Globus pallidus (tissue), 1 donor: ENCODE data around the gene NIPAL4.

Experiments
- DNase-seq: peaks from one replicate; pipeline ENCODE4 v3.0.0-alpha.2; 2015; ENCODE audit warnings: low spot score

The NIPAL4 gene

GRCh38 chr5:157516006-157516405 lies 56.0 kb downstream of the NIPAL4 start:
- no peak for DNase-seq

- no peak for DNase-seq
These were observed 56.8 kb downstream of the NIPAL4 start for GRCh38 chr5:157516626-157517325.

- no peak for DNase-seq
These were observed 59.0 kb downstream of the NIPAL4 start for GRCh38 chr5:157518963-157519362.

- DNase-seq: no peak
These were observed 59.7 kb downstream of the NIPAL4 start for GRCh38 chr5:157519579-157520253.

- DNase-seq: no peak
These were observed 61.1 kb downstream of the NIPAL4 start for GRCh38 chr5:157520911-157521703.

GRCh38 chr5:157521704-157522029 lies 61.7 kb downstream of the NIPAL4 start:
- no peak for DNase-seq

GRCh38 chr5:157523976-157524375 lies 64.0 kb downstream of the NIPAL4 start:
- no peak for DNase-seq
